OCI-LY7 (cell line): ENCODE results near the gene ZNF132. TPM values are rescaled to one million over a fixed set of nuclear protein-coding genes. Genes with fewer than 3 reads are reported as not detected.
"Not testable (repeated sequence)": the region's sequence is repeated elsewhere in the genome, so short reads cannot be mapped to it uniquely, and the experiment has no call there.

Experiments used
- Bru-seq: library from RNA; stranded (reverse); fragments of 400-500 nt; gene quantifications from one replicate; lab custom pipeline; 2021; lab: Mats Ljungman, UMichigan
- BruChase-seq, 2 experiments: library from RNA; stranded (reverse); fragments of 400-500 nt; gene quantifications; one replicate each; lab custom pipeline; 2021; lab: Mats Ljungman, UMichigan
- BruUV-seq: library from RNA; stranded (reverse); fragments of 400-500 nt; replicated peaks from 2 replicates; lab custom pipeline; 2021; lab: Mats Ljungman, UMichigan
- CTCF ChIA-PET: fragments of 300-600 bp; sonication (Branson Sonifier 250); formaldehyde crosslinking; loops from one replicate; lab custom pipeline; 2022; ENCODE audit warnings: antibody characterized with exemption; ENCODE audit not compliant: unreplicated experiment; lab: Charles Lee
- POLR2A ChIA-PET: fragments of 300-600 bp; sonication (Branson Sonifier 250); formaldehyde crosslinking; loops from one replicate; lab custom pipeline; 2022; ENCODE audit warnings: antibody characterized with exemption; lab: Charles Lee
- DNase-seq: peaks from one replicate; pipeline ENCODE4 v3.0.0-alpha.2; 2015; ENCODE audit warnings: low spot score
- H2AFZ ChIP-seq: fragments of 200-600 bp; sonication (generic), shearing (Covaris generic); 2 replicates; pipeline ENCODE4 v1.6.1; 2014; ENCODE audit warnings: mild to moderate bottlenecking, antibody characterized with exemption, low read length, moderate library complexity
- H3K27ac ChIP-seq: fragments of 200-600 bp; sonication (generic); 2 replicates; pipeline ENCODE4 v1.5.1; 2014; ENCODE audit warnings: mixed run types, low read depth, mild to moderate bottlenecking, moderate library complexity, low read length, inconsistent platforms; ENCODE audit not compliant: poor library complexity, severe bottlenecking
- H3K36me3 ChIP-seq: fragments of 200-600 bp; sonication (generic); 2 replicates; pipeline ENCODE4 v1.6.1; 2014; ENCODE audit warnings: mild to moderate bottlenecking, antibody characterized with exemption, low read length, moderate library complexity, mixed read lengths; ENCODE audit not compliant: insufficient read depth
- H3K4me1 ChIP-seq: fragments of 200-600 bp; sonication (generic); 2 replicates; pipeline ENCODE4 v1.5.1; 2014; ENCODE audit warnings: mild to moderate bottlenecking, low read length; ENCODE audit not compliant: insufficient read depth, poor library complexity, severe bottlenecking
- H3K4me2 ChIP-seq: fragments of 200-600 bp; sonication (generic); 2 replicates; pipeline ENCODE4 v1.6.1; 2014; ENCODE audit warnings: mild to moderate bottlenecking, low read length
- H3K4me3 ChIP-seq: fragments of 200-600 bp; sonication (generic); 2 replicates; pipeline ENCODE4 v1.5.1; 2014; ENCODE audit warnings: mild to moderate bottlenecking, low read depth, low read length; ENCODE audit not compliant: poor library complexity, severe bottlenecking
- H3K79me2 ChIP-seq: fragments of 200-600 bp; sonication (generic); 2 replicates; pipeline ENCODE4 v1.6.1; 2016; ENCODE audit warnings: low read depth, mild to moderate bottlenecking, low read length, moderate library complexity, mixed read lengths; ENCODE audit not compliant: insufficient read depth
- H3K9me2 ChIP-seq: fragments of 200-600 bp; sonication (generic); 2 replicates; pipeline ENCODE4 v1.6.1; 2016; ENCODE audit warnings: mild to moderate bottlenecking, low read length, mixed read lengths; ENCODE audit not compliant: insufficient read depth
- H3K9me3 ChIP-seq: fragments of 200-600 bp; sonication (generic); 2 replicates; pipeline ENCODE4 v1.6.1; 2014; ENCODE audit warnings: mild to moderate bottlenecking, mixed run types, low read length, mixed read lengths
- H4K20me1 ChIP-seq: fragments of 200-600 bp; sonication (generic); 2 replicates; pipeline ENCODE4 v1.6.1; 2014; ENCODE audit warnings: mild to moderate bottlenecking, antibody characterized with exemption, low read length, moderate library complexity, mixed read lengths; ENCODE audit not compliant: insufficient read depth
- EZH2phosphoT487 ChIP-seq: fragments of 200-600 bp; sonication (generic); IDR thresholded peaks from 2 replicates; pipeline ENCODE4 v1.6.1; 2018; ENCODE audit warnings: low read depth, borderline replicate concordance, mild to moderate bottlenecking, mixed run types, antibody characterized with exemption, low read length, moderate library complexity, mixed read lengths
- intact Hi-C: fragments of 100-400 bp; cut with micrococcal nuclease; formaldehyde crosslinking; loops from one replicate; pipeline ENCODE4 v1.10.0; 2022; ENCODE audit not compliant: unreplicated experiment
- long read RNA-seq: library from polyadenylated mRNA; stranded (forward); transcript quantifications from one replicate; pipeline ENCODE4 v2.0.0, GENCODE V29; 2022
- total RNA-seq, 2 experiments: library from RNA; depleted of rRNA in 1 of 2; stranded (reverse); fragments of >200 nt in 1 of 2; shearing (Covaris generic) in 1 of 2; gene quantifications; 2 replicates each; pipeline ENCODE4 v1.2.3, GENCODE V29; 2014 to 2022
- TF ChIP-seq, protein P1 (sequence below): fragments of 200-600 bp; sonication (generic); conservative IDR thresholded peaks from 2 replicates; pipeline ENCODE4 v1.5.1; 2014; ENCODE audit warnings: mild to moderate bottlenecking, antibody characterized with exemption, low read length, moderate library complexity, mixed read lengths

ZNF132 gene
- total RNA-seq (2014; rRNA removed; shearing (Covaris generic)) (not detected in 2 replicates), total RNA-seq (2022) (not detected in 2 replicates), Bru-seq, nascent RNA (not detected), BruChase-seq, experiment 1, labeled RNA remaining after a 6-hour chase (not detected), BruChase-seq, experiment 2, labeled RNA remaining after a 2-hour chase (percentile 15 among the genes with signal in this experiment)
- long read RNA-seq = 0 reads

DNA sequence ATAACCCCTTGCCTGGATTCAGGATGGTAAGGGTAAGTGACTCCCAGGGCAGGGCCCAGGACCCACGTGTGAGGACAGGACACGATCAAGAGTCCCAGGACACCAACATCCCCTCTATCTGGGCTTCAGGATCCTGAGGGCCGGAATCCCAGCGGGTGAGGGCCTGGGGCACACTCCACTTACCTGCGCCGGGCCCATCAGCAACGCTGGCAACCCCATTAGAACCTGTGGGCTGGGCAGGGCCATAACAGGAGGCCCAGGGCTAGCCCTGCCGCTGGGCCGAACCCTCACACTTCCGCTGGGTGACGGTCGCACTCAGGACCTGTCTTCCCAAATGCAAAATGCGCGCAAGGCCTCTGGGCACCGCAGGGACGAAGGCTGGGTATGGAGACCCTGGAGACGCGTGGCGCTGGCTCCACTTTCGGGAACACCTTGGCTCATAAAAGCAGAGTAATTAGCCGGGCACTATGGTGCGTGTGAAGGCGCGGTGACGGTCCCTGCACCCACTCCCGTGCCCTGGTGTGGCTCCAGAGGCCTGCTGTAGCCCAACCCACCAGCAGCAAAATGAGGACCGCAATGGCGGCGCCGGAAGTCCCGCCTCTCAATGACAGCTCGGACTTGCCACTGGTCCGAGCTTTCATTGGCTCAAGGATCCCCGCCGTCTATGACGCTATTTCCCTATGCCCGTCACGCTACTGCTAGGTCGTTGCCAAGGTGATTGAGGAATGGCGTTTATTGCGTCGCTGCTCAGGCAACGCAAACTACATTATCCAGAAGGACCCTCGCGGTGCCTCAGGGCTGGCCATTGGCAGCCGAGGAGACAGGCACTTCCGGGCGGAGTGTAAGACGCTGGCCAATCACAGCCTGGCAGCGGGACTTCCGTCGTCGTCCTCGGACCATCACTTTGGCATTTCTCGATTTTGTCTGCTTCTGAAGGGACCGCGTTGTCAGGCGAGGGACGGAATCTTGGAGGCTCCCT is at the start of gene ZNF132:
ZNF132 (minus strand) TSS at position 578 of the 979 bp plus-strand sequence; CDS start at position 246, 332 bp downstream.
- intact Hi-C loops = no loop called here
- H3K4me3 ChIP-seq = no peak within 1 kb of the TSS
- H3K4me1 ChIP-seq = no peaks in the 10 kb centered on the region
- no peaks in the 10 kb centered on the region for H3K79me2 ChIP-seq
- H3K36me3 ChIP-seq = no peaks in the 10 kb centered on the region
- no peaks in the 10 kb centered on the region for H4K20me1 ChIP-seq
- no TSS peak for BruUV-seq
- H3K27ac ChIP-seq = no peak within 1 kb of the TSS
- ChIA-PET CTCF (no interaction called here), POLR2A (no interaction called here)
- no peak within 1 kb of the TSS for H2AFZ ChIP-seq
- H3K4me2 ChIP-seq = no peak within 1 kb of the TSS
- no peaks in the 10 kb centered on the region for H3K9me3 ChIP-seq
- no peak for TF ChIP-seq EZH2phosphoT487
- TF ChIP-seq, protein P1, sequence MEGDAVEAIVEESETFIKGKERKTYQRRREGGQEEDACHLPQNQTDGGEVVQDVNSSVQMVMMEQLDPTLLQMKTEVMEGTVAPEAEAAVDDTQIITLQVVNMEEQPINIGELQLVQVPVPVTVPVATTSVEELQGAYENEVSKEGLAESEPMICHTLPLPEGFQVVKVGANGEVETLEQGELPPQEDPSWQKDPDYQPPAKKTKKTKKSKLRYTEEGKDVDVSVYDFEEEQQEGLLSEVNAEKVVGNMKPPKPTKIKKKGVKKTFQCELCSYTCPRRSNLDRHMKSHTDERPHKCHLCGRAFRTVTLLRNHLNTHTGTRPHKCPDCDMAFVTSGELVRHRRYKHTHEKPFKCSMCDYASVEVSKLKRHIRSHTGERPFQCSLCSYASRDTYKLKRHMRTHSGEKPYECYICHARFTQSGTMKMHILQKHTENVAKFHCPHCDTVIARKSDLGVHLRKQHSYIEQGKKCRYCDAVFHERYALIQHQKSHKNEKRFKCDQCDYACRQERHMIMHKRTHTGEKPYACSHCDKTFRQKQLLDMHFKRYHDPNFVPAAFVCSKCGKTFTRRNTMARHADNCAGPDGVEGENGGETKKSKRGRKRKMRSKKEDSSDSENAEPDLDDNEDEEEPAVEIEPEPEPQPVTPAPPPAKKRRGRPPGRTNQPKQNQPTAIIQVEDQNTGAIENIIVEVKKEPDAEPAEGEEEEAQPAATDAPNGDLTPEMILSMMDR = no peak
- H3K9me2 ChIP-seq = no peaks in the 10 kb centered on the region
- DNase-seq = no peak

DNA sequence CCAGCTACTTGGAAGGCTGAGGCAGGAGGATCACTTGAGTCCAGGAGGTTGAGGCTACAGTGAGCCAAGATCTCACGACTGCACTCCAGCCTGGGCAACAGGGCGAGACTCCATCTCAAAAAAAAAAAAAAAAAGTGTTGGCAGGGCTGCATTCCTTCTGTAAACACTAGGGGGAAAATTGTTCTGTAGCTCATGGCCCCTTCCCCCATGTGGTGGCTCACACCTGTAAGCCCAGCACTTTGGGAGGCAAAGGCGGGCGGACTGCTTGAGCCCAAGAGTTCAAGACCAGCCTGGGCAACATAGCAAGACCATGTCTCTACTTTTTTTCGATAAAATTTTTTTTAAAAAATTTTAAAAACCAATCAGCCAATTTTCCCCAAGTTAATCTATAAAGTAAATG is 44.4 kb upstream of the ZNF132 start:
- BruUV-seq = not testable (repeated sequence)

DNA sequence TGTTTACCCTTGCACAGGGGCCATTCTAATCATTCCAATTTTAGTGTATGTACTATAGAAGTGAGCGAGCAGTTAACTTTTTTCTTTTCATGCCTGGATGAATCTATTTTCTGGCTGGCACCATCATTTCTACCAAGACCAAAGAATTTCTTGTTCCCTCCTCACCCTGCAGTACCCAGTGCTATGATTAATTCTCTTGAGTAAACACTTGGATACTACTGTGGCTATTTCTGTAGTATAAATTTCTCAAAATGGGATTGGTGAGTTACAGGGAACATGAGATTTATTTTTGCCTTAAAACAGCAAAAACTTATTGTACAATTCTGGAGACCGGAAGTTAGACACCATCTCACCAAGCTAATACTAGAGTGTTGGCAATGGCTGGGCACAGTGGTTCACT is 43.8 kb upstream of the ZNF132 start:
- no TSS peak for BruUV-seq
- TF ChIP-seq, protein P1 = no peak
- no peak for TF ChIP-seq EZH2phosphoT487
- no peak for DNase-seq
- ChIA-PET POLR2A (interaction anchor here (0.6 to 0.9 kb wide), 2 partner anchors 30 to 91 kb away, joined by 3 to 4 read pairs; no protein-coding TSS in a partner anchor), CTCF (no interaction called here)
- Histone ChIP-seq H3K4me1 (no peaks in the 10 kb centered on the region), H4K20me1 (no peaks in the 10 kb centered on the region), H3K36me3 (no peaks in the 10 kb centered on the region), H3K27ac (no peak overlapping the region), H3K4me2 (no peak overlapping the region), H3K9me2 (no peaks in the 10 kb centered on the region), H3K79me2 (no peaks in the 10 kb centered on the region), H3K4me3 (no peak overlapping the region), H3K9me3 (no peaks in the 10 kb centered on the region), H2AFZ (no peak overlapping the region)
- intact Hi-C loops = no loop called here

More for the DNA sequence above, 44.4 kb upstream of the ZNF132 start:
- H3K79me2 ChIP-seq, CTCF ChIA-PET, H3K9me3 ChIP-seq, H3K4me1 ChIP-seq, H3K27ac ChIP-seq, H4K20me1 ChIP-seq, H3K9me2 ChIP-seq, H3K36me3 ChIP-seq, DNase-seq, H3K4me2 ChIP-seq, H3K4me3 ChIP-seq, intact Hi-C loops, H2AFZ ChIP-seq: not testable (repeated sequence)
- POLR2A ChIA-PET = interaction anchor here (0.6 to 0.9 kb wide), 3 partner anchors 29 to 276 kb away, joined by 3 to 4 read pairs (median 4); no protein-coding TSS in a partner anchor
